Middle frontal gyrus (tissue), 1 donor: ENCODE data around the gene BRD3.

ENCODE experiments used
- DNase-seq: peaks from one replicate; pipeline ENCODE4 v3.0.0-alpha.2; 2015; ENCODE audit warnings: low spot score; ENCODE audit errors: extremely low spot score

Gene BRD3

GRCh38 chr9:134039386-134040175, 28.2 kb downstream of the BRD3 start:
- no peak for DNase-seq

GRCh38 chr9:134037641-134038040, 30.2 kb downstream of the BRD3 start:
- no peak for DNase-seq

GRCh38 chr9:134036130-134036529, 31.7 kb downstream of the BRD3 start:
- DNase-seq, result no peak

- no peak for DNase-seq
Observed at GRCh38 chr9:134035041-134036039, 32.5 kb downstream of the BRD3 start.

GRCh38 chr9:134034215-134035040, 33.4 kb downstream of the BRD3 start:
- DNase-seq, result no peak

GRCh38 chr9:134033516-134034214, 34.2 kb downstream of the BRD3 start:
- DNase-seq, result no peak

GRCh38 chr9:134032456-134033222, 35.2 kb downstream of the BRD3 start:
- no peak for DNase-seq

- no peak for DNase-seq
Observed at GRCh38 chr9:134031783-134032182, 36.0 kb downstream of the BRD3 start.

- no peak for DNase-seq
Observed at GRCh38 chr9:134030821-134031470, 36.9 kb downstream of the BRD3 start.

- DNase-seq, result no peak
Observed at GRCh38 chr9:134029248-134030226, 38.3 kb downstream of the BRD3 start.

- no peak for DNase-seq
Observed at GRCh38 chr9:134028575-134029247, 39.1 kb downstream of the BRD3 start.

GRCh38 chr9:134028076-134028475, 39.8 kb downstream of the BRD3 start:
- DNase-seq, result no peak

- DNase-seq, result no peak
Observed at GRCh38 chr9:134027561-134027960, 40.3 kb downstream of the BRD3 start.

- no peak for DNase-seq
Observed at GRCh38 chr9:134026981-134027380, 40.8 kb downstream of the BRD3 start.

- DNase-seq, result no peak
Observed at GRCh38 chr9:134026581-134026980, 41.2 kb downstream of the BRD3 start.

GRCh38 chr9:134025606-134026541, 42.0 kb downstream of the BRD3 start:
- DNase-seq, result no peak
